ENCODE data around the gene SCAF8.

DNA sequence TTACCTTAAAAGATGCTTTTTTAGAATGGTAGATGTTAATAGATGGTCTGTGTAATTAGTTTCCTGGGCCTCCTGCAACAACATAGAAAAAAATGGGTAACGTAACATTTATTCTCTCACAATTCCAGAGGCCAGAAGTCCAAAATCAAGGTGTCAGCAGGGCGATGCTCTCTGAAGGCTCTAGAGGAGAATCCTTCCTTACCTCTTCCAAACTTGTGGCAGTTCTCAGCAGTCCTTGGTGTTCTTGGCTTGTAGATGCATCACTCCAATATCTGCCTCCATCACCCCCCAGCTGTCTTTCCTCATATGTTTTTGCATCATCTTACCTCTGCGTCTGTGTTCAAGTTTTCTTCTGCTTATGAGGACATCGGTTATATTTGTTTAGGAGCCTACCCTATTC lies 107.9 kb downstream of the SCAF8 start:
- TF ChIP-seq, protein P1, sequence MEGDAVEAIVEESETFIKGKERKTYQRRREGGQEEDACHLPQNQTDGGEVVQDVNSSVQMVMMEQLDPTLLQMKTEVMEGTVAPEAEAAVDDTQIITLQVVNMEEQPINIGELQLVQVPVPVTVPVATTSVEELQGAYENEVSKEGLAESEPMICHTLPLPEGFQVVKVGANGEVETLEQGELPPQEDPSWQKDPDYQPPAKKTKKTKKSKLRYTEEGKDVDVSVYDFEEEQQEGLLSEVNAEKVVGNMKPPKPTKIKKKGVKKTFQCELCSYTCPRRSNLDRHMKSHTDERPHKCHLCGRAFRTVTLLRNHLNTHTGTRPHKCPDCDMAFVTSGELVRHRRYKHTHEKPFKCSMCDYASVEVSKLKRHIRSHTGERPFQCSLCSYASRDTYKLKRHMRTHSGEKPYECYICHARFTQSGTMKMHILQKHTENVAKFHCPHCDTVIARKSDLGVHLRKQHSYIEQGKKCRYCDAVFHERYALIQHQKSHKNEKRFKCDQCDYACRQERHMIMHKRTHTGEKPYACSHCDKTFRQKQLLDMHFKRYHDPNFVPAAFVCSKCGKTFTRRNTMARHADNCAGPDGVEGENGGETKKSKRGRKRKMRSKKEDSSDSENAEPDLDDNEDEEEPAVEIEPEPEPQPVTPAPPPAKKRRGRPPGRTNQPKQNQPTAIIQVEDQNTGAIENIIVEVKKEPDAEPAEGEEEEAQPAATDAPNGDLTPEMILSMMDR (IDR thresholded peaks at IDR 0.05): no peak
- no peak for TF ChIP-seq POLR2AphosphoS5 (IDR thresholded peaks at IDR 0.05)
